Measurements from ENCODE around the gene ENTR1. TPM values are rescaled to one million over a fixed set of nuclear protein-coding genes. Genes with fewer than 3 reads are reported as not detected.

Gene ENTR1
- total RNA-seq, 4 donors from 2014 or later: 23.3 to 42.0 (median 33.2) TPM

DNA sequence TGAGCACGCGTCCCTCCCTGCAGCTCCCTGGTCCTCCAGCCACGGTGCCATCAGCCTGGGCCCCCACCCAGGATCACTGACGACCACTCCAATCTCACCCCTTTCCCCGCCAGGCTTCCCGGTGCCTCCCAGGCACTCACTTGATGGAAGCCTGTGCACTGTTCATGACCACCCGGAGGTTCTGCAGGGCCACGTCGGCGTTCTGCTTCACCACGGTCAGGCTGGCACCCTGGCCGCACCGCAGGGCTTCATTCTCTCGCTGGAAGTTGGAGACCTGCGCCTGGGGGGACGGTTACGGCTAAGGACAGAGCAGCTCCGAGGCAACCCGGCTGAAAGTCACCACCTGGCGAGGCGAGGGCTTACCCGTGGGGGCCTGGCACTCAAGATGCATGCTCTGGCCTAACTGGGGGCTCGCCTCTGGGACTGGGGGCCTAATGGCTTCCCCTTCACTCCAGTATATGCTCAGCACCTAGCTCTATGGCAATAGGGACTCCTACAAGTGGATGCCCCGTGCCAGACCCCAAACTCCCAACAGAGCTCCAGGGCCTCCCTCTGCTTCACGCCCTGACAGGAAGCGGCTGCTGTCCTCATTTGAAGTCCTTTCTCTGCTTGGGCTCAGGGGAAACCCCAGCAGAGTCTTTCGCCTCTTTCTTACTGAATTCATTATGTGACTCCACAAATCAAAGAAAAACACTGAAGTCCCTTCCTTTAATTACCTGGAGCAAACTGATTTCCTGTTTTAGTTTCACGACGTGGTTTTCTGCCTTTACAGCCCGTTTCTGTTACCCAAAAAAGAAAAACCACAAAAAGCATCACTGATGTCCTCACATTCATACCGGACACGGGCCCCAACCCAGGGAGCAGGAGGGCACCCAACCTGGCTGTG is 6.3 kb downstream of the ENTR1 start:
- TF ChIP-seq, protein P1, sequence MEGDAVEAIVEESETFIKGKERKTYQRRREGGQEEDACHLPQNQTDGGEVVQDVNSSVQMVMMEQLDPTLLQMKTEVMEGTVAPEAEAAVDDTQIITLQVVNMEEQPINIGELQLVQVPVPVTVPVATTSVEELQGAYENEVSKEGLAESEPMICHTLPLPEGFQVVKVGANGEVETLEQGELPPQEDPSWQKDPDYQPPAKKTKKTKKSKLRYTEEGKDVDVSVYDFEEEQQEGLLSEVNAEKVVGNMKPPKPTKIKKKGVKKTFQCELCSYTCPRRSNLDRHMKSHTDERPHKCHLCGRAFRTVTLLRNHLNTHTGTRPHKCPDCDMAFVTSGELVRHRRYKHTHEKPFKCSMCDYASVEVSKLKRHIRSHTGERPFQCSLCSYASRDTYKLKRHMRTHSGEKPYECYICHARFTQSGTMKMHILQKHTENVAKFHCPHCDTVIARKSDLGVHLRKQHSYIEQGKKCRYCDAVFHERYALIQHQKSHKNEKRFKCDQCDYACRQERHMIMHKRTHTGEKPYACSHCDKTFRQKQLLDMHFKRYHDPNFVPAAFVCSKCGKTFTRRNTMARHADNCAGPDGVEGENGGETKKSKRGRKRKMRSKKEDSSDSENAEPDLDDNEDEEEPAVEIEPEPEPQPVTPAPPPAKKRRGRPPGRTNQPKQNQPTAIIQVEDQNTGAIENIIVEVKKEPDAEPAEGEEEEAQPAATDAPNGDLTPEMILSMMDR (IDR thresholded peaks at IDR 0.05; ENCODE audit: low read depth): no peak

DNA sequence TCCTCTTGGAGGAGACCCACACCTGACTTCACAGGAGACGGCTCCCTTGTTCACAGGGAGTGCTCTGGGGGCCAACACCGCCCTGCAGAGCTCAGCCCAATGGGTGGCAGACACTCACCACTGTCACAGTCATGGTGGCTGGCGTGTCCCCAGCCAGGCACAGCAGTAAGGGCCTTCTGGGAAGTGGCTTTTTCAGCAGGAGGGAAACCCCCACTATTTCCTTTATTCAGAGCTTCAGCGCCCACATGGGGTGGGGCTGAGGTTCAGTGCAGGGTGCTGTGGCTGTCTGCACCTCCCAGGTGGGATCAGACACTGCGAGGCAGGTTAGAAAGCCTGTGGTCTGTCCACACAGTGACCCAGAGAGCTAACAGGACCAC is 6.9 kb downstream of the ENTR1 start:
- TF ChIP-seq, protein P1 (IDR thresholded peaks at IDR 0.05; ENCODE audit: low read depth): no peak

DNA sequence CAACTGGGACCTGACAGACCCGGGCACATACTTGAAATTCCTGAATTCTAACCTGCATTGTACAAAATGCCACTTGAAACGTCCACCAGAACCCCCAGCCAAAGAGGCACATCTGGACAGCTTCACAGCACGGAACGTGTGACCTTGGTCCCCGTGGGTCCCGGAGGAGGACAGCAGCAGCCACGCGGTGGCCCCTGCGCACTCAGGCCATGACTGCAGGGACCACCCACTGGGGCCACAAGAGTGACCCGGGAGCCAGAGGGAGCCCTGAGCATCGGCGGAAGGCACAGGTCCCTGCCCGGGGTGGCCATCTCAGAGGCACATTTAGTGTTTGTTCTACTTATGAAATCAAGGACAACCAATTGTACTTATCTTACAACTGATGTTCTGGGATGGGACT is 8.3 kb downstream of the ENTR1 start:
- TF ChIP-seq, protein P1 (IDR thresholded peaks at IDR 0.05; ENCODE audit: low read depth): no peak

DNA sequence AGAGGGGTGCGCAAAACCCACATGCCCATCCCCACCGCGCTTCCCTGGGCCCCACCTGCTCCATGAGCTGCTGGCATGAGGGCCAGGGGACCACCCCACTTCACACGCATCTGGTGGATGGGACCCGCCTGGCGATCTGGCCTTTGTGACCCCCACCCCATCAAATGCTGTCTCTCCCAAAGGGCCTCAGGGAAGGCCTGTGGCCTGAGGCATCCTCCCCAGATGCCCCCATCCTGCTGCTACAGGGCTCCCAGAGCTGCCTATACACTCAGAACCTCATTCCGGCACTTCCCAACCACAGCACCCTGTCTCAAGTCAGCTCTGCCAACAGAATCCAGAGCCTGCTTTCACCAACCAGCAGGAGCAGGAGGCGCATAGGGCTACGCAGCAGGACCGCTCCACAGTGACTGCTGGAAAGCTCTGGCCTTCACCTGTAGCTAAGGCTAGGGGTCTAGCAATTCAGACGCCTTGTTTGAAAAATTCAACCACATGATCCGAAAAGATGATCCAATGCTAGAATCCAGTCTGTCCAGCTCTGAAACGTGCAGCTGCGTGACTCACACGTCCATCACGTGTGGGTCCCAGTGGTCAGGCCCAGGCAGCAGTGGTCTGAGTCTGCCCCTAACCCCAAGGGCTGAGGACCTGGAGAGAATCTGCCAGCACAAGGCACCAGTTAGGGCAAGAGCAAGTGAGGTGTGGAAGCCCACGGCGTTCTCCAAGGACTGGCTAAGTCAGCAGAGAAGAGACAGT is 9.1 kb downstream of the ENTR1 start:
- TF ChIP-seq, protein P1 (IDR thresholded peaks at IDR 0.05; ENCODE audit: low read depth): no peak

DNA sequence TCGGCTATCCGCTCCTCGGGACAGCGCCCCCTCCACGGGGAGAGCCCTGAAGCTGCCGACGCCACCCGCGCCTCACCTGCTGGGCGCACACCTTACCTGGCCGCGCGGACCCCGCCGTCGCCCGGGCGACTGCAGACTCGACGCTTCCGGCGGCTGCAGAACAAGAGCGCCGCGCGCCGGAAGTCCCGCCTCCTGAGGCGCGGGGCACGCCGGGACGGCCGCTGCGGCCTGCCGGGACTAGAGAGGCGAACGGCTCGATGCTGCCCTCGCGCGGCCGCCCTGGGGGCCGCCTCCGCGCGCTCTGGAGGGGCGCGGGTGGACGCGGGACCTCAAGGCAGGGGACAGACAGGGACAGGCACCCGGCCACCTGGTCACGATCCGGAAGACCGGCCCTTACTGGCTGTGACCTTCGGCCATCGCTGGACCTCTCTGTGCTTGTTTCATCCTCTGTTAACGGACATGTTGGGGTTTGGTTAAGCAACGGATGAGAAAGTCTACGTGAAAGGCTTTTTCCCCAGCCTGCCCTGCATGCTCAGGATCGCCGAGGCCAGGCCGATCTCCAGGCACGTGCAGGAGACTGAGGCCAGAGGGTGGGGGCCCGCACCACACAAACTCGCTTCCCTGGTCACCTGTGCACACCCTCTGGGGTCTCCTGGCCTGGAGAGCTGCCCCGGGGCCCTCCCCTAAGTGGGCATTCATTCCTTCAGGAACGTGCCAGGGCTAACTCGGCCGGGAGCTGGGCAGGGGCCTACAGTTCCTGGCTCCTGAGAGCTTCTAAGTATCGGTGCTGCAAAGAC is 10.2 kb downstream of the ENTR1 start, which contains the start of gene SNAPC4:
Gene SNAPC4, minus strand, starts transcription at position 133 of the 797 bp plus-strand sequence. CDS start 1,742 bp downstream, outside the sequence.
- TF ChIP-seq, protein P1 (IDR thresholded peaks at IDR 0.05; ENCODE audit: low read depth): no peak

DNA sequence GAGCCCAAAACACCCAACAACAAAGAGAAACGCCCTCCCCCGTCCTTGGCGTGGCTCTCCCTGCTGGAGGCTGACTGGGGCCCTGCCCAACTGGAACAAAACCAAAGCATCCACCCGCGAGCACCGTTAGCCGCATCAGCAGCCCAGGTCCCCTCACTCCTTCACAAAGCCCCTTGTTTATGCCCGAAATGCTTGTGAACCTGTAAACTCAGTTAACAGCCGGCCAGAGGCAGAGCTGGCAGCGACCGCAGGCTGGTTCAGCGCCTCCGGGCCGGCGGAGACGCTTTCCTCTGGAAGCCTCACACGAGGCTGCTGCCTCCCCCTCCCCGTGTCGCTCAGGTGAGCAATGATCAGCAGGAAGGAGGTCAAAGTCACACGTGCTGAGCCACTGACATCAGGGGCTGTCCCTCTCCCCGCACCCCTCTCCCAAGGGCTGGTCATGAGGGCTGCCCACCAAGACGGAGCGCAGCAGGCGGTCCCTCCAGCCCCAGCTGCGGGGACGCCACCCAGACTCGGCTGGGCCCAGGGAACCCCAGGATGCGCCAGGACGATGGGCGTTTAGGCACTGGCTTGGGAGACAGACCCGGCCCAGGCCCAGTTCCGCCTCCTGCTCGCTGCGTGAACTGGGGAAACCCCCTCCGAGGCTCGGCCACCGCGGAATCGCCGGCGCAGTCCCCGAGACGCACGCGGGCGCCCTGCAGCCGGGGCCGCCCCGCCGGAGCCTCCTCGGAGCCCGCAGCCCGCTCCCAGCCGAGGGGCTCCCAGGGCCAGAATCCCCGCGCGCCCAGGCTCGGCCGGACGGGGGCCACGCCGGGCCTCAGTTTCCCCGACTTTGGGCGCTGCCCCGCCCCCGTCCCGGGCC is 11.0 kb downstream of the ENTR1 start:
- TF ChIP-seq, protein P1 (IDR thresholded peaks at IDR 0.05; ENCODE audit: low read depth): no peak
